A549 treated with ZK216348 at 1 μM for 4 hours (cell line): ENCODE measurements around the gene DAPK3. TPM values are rescaled to one million over a fixed set of nuclear protein-coding genes. Genes with fewer than 3 reads are reported as not detected.

Experiments used
- total RNA-seq: library from RNA; stranded (reverse); fragments of 200-300 nt; extraction: Qiagen RNA extraction; gene quantifications from 5 replicates; pipeline ENCODE4 v1.2.3, GENCODE V29; 2022; ENCODE audit warnings: low read depth

DAPK3 gene
- 36.8 to 52.9 TPM (median 47.1 TPM) in 5 replicates for total RNA-seq

GRCh38 chr19:3970808-3971598 is at the start of gene DAPK3:
TSS of gene DAPK3 (minus strand) at chr19:3971099. CDS start at chr19:3969735, 1,364 bp downstream.

GRCh38 chr19:4007021-4007835 is 36.3 kb upstream of the DAPK3 start, which contains the start of gene PIAS4:
TSS of gene PIAS4 (plus strand) at chr19:4007736. CDS start at chr19:4007761, 25 bp downstream.

DNA sequence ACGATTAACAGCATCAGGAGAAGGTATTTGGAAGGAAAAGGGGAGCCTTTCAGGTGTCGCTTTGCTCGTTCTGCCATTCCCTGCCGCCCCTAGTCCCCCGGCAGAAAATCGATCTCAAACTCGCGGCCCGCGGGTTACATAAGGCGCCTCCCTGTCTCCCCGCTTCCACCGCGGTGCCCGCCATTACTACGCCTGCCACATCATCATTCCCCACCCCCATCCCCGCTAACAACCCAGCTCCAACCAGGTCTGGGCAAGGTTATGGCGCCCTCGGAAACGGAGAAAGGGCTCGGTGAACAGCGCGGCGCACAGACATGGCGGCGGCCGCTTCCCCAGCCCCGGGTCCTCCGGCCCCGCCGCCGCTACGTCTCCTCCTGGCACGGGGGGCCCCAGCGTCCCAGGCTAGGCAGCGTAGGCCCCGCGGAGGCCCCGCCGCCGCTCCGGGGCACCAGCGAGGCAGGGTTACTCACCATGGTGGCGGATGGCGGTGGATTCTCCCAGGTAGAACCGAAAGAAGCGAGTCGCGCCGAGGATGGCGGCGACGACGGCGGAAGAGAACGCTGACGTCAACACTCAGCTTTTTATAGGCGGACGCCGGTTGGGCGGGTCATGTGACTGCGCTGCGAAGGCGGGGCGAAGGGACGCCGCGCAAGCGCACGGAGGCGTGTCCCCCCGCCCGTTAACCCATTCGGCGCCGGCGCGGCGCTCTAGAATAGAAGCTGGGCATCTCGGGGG is 14.2 kb upstream of the DAPK3 start, which contains the start of gene EEF2:
Gene EEF2, minus strand, starts transcription at position 556 of the 735 bp plus-strand sequence. Its CDS starts 83 bp downstream, at position 473.

GRCh38 chr19:3932931-3933810 is 37.7 kb downstream of the DAPK3 start, which contains the start of gene NMRK2:
TSS of gene NMRK2 (plus strand) at chr19:3933069. CDS start at chr19:3933672, 603 bp downstream.

Other genes with a start within 250 kb of the DAPK3 start
- 5.0 to 13.9 TPM (median 12.6 TPM) in 5 replicates for gene APBA3, start 209.4 kb downstream of the DAPK3 start, total RNA-seq
- 52.6 to 80.6 TPM (median 66.7 TPM) in 5 replicates for gene MRPL54, start 208.4 kb downstream of the DAPK3 start, total RNA-seq
- gene RAX2, start 198.9 kb downstream of the DAPK3 start, total RNA-seq, result not detected in 5 replicates
- gene MATK, start 184.7 kb downstream of the DAPK3 start, total RNA-seq, result 0.41 to 2.0 TPM (median 1.0 TPM) in 5 replicates
- gene ZFR2, start 102.1 kb downstream of the DAPK3 start, total RNA-seq, result 0.13 to 0.30 TPM (median 0.24 TPM) in 3 of 5 replicates, not detected in the others
- gene ATCAY, start 90.4 kb downstream of the DAPK3 start, total RNA-seq, result 0.04 to 0.22 TPM (median 0.12 TPM) in 4 of 5 replicates, not detected in the other
- not detected in 5 replicates for gene NMRK2, start 38.0 kb downstream of the DAPK3 start, total RNA-seq
- gene EEF2, start 14.4 kb upstream of the DAPK3 start, total RNA-seq, result 784 to 1,088 TPM (median 1,072 TPM) in 5 replicates
- 13.4 to 17.1 TPM (median 14.3 TPM) in 5 replicates for gene PIAS4, start 36.6 kb upstream of the DAPK3 start, total RNA-seq
- gene ZBTB7A, start 95.8 kb upstream of the DAPK3 start, total RNA-seq, result 12.7 to 28.0 TPM (median 21.6 TPM) in 5 replicates
- 118 to 176 TPM (median 167 TPM) in 5 replicates for gene MAP2K2, start 153.0 kb upstream of the DAPK3 start, total RNA-seq
- gene CREB3L3, start 182.5 kb upstream of the DAPK3 start, total RNA-seq, result 0.08 to 0.39 TPM (median 0.11 TPM) in 4 of 5 replicates, not detected in the other
- 17.4 to 39.4 TPM (median 36.8 TPM) in 5 replicates for gene SIRT6, start 211.5 kb upstream of the DAPK3 start, total RNA-seq
- gene ANKRD24, start 211.6 kb upstream of the DAPK3 start, total RNA-seq, result 0.16 to 0.34 TPM (median 0.31 TPM) in 5 replicates